T-helper 2 cell treated with Interferon-gamma antibody and Interleukin-4, amounts not matched to agents 100 ng/mL and 5 ng/mL, for 36 hours (primary cell): ENCODE results near the gene TPTE. TPM values are rescaled to one million over a fixed set of nuclear protein-coding genes. Genes with fewer than 3 reads are reported as not detected.
"Not testable (repeated sequence)": the region's sequence is repeated elsewhere in the genome, so short reads cannot be mapped to it uniquely, and the experiment has no call there.

Experiments used
- intact Hi-C: fragments of 100-400 bp; cut with micrococcal nuclease; formaldehyde crosslinking; loops from one replicate; pipeline ENCODE4 v1.15.1; 2023
- total RNA-seq: library from RNA; stranded (reverse); gene quantifications from 2 replicates; pipeline ENCODE4 v1.2.3, GENCODE V29; 2022

Gene TPTE
- total RNA-seq = not detected in 2 replicates

DNA sequence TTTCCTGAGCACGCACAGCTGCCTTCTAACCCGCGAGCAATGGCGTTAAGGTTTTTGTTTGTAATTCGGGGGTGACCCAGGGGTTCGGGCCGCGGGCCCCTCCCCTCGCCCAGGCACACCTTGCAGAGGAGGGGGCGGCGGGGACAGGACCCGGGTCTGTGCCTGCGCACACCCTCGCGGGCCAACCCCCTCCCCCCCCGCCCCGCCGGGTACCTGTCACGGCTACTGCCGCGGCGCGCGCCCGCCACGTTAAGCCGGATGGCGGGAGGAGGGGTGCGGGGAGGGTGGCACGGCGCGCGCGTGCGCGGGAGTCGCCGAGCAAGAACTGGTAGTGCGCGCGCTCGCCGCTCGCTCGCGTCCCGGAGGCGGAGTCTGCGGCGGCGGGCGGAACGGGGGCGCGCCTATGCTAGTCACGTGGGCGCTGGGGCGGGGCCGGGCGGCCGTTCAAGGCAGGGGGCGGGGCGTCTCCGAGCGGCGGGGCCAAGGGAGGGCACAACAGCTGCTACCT lies at the start of gene TPTE:
TSS of gene TPTE (plus strand) at position 493 of the 508 bp plus-strand sequence. CDS start 17,141 bp downstream, outside the sequence.
- intact Hi-C loops = no loop called here

DNA sequence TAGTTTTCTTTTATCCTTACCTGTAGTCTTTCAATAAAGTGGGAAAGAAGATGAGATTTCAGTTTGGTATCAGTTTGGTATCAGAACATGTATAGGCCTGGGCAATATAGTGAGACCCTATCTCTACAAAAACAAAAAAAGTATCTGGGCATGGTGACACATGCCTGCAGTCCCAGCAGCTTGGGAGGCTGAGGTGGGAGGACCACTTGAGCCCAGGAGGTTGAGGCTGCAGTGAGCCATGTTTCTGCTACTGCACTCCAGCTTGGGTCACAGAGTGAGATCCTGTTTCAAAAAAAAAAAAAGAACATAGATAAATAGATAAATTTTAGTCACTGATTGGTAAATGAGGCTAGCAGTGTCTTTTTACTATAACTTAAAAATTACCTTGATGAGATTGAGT lies 49.4 kb upstream of the TPTE start:
- intact Hi-C loops = not testable (repeated sequence)

DNA sequence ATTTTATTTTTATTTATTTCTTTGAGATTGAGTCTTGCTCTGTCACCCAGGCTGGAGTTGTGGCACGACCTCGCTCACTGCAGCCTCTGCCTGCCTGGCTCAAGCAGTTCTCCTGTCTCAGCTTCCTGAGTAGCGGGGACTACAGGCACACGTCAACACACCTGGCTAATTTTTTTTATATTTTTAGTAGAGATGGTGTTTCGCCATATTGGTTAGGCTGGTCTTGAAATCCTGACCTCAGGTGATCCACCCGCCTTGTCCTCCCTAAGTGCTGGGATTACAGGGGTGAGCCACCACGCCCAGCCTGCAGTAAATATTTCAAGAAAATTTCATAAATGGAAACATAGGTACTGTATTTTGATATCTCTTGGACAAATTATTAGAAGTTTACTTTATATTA lies 43.6 kb upstream of the TPTE start:
- intact Hi-C loops = not testable (repeated sequence)

DNA sequence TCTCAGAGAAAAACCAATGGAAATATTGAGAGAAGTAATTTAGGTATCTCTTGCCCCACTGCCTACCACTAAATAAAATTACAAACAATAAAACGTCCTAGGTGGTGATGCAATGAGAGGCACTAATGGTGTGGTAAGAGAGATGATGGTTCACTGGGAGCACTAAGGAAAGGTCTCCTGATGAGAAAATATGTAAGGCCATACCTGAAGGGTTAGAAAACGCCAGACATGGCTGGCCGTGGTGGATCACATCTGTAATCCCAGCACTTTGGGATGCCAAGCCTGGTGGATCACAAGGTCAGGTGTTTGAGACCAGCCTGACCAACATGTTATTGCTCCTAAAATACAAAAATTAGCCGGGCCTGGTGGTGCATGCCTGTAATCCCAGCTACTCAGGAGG lies 41.5 kb upstream of the TPTE start:
- intact Hi-C loops = not testable (repeated sequence)

DNA sequence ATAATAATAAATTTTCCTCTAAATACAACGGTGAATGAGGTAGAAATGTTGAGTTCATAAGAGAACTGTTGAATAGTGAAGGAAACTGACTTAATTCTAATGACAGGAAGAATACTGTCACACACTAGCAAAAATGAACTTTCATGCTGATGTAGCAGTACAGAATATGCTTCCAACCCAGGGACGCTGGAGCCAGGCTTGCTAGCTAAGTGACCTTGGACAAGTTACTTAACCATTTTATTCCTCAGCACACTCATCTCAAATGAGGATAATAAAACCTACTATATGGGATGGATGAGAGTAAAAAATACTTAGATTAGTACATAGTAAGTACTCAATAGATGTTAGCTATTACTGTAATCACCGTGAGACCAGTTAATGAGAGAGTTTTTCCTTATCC lies 36.5 kb upstream of the TPTE start:
- intact Hi-C loops = not testable (repeated sequence)

DNA sequence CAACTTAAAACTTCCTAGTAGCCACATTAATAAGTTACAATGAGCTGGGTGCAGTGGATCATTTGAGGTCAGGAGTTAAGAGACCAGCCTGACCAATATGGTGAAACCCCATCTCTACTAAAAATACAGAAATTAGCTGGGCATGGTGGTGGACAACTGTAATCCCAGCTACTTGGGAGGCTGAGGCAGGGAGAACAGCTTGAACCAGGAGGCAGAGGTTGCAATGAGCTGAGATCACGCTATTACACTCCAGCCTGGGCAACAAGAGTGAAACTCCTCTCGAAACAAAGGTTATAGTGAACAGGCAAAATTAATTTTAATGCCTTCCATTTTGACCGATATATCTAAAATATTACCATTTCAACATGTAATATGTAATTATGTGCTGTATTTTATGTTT lies 30.9 kb upstream of the TPTE start:
- intact Hi-C loops = not testable (repeated sequence)

DNA sequence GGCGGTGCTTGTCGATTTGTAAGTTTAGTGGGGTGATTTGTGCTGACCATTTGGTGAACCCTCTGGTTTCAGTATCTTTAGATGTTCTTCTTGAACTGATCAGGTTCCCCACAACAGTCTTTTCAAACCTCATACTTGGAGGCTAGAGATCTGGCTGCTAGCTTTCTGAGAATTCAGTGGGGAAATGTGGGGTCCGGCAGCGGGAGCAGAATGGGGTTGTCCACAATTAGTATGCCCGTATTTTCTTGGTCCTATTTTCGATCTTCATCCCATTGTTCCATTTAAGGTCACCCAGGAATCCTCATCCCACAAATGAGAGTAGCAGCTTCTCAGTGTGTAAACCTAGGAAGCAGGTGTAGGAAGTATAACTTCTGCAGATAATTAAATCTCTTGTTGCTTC lies 10.3 kb upstream of the TPTE start:
- intact Hi-C loops = no loop called here

DNA sequence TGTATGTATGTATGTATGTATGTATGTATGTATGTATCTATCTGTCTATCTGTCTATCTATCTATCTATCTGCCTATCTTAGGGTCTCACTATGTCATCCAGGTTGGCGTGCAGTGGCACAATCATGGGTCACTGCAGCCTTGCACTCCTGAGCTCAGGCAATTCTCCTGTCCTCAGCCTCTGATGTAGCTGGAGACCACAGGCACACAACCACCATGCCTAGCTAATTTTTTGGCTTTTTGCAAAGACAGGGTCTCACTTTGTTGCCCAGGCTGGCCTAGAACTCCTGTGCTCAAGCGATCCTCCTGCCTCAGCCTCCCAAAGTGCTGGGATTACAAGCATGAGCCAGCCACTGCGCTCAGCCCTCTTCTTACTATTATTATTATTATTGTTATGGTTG lies 4.5 kb upstream of the TPTE start:
- intact Hi-C loops = not testable (repeated sequence)

DNA sequence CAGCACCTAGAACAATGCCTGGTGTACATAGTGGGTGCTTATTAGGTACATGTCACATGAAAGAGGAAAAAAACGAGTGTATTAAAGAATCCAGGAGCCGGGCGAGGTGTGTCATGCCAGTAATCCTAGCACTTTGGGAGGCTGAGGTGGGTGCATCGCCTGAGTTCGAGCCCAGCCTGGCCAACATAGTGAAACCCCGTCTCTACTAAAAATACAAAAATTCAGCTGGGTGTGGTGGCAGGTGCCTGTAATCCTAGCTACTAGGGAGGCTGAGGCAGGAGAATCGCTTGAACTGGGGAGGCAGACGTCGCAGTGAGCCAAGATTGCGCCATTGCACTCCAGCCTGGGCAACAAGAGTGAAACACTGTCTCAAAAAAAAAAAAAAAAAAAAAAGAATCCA lies 3.5 kb upstream of the TPTE start:
- intact Hi-C loops = not testable (repeated sequence)

DNA sequence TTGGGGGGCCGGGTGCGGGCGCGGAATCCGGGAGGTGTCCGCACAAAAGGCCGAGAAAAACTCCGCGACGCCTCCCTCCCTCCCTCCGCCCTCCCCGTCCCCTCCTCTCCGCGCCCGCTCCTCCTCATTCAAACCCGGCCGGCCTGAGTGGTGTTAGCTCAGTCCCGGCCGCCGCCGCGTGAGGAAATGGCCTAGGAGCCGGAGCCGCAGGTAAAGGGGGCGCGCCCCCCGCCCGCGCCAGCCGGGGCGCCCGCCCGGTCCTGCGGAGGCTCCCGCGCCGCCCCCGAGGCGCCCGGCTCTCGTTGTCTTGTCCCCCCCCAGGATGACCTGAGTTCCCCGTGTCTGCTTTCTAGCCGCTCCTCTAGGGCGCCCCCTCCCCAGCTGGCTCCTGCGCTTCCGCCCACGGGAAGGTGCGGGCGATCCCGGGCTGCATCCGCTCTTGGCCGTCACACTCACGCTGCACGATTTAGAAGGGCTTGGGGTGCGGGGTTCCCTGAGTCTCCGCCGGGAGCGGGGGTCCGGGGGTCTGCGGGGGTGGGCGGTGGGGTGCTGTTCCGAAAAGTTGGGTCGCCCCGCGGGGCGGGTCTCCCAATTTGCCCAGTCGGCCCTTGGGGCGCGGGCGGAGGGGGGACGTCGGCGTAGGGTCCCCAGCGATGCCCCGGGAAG lies 585 bp downstream of the TPTE start:
- intact Hi-C loops = not testable (repeated sequence)

DNA sequence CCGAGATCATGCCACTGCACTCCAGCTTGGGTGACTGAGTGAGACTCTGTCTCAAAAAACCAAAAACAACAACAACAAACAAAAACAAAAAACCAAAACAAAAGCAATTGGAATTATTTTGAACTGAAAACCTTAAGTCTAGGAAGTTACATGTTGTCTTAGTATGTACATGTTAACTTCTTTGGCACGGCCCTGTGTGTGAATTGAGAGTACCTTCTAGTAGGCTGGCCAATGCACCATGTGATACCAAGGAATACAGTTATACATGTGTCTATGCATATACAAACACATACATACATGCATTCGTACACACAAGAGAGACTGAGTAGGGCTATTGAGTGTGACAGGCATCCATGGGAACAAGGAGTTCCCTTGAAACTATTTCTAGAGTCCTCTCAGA lies 18.6 kb downstream of the TPTE start:
- intact Hi-C loops = no loop called here

DNA sequence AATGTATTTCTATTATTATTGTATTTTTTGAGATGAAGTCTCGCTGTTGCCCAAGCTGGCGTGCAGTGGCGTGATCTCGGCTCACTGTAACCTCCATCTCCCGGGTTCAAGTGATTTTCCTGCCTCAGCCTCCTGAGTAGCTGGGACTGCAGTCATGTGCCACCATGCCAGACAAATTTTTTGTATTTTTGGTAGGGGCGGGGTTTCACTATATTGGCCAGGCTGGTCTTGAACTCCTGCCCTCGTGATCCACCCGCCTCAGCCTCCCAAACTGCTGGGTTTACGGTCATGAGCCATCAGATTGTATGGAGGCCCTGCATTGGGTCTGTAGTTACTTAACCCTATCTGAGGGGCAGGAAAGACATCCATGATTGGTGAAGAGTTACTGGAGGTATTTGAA lies 23.0 kb downstream of the TPTE start:
- intact Hi-C loops = not testable (repeated sequence)

DNA sequence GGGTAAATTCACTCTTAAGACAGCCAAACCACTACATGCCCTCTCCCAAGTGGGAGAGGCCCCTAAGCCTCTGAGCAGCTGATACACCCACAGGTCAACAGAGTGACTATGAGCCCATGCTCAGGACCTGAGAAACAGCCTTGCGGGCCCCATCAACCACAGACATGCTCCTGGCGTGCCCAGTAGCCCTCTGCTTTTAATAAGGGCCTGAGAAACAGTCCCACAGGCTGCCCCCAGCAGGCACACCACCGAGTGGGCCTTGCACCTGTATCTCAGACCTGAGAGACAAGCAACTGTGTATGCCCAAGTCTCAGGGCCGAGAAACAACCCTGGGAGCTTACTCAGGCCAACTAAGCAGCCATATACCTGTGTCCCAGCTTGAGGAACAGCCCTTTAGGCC lies 26.5 kb downstream of the TPTE start:
- intact Hi-C loops = not testable (repeated sequence)

DNA sequence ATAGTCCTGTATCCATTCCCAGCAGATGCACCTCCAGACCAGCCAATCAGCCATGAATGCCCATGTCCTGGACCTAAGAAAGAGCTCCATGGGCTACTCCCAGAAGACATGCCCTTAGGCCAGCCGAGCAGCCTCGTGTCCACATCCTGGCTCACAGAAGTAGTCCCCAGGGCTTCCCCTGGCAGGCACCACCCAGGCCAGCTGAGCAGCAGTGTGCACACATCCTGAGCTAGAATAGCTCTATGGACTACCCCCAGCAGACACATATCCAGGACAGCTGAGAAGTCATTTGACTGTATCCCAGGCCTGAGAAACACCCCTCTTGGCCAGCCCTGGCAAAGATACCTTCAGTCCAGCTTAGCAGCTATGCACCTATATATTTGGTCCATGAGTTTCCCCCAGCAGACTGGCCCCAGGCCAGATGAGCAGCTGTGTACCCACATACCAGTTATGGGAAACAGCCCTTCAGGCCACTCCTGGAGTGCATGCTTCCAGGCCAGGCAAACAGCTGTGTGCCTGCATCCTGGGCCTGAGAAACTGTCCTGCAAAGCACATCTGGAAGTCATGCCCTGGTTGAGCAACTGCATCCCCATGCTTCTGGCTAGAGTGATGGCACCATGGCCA lies 27.1 kb downstream of the TPTE start:
- intact Hi-C loops = not testable (repeated sequence)

DNA sequence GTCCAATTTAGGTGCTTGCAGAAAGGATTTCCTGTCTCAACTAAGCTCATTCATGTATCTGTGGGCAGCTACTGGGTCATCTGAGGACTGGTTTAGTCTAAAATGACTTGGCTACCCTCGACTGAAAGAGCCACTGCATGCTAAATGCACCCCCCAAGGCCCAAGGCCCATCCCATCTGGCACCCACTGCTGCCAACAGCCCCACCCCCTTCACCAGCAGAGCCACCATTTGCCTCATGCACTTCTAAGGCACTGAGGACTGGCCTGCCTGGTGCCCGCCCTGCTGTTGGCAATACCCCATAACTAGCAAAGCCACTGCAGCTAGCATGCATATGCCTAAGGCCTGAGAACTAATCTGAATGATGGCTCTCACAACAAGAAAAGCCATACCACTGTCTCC lies 49.4 kb downstream of the TPTE start:
- intact Hi-C loops = not testable (repeated sequence)

DNA sequence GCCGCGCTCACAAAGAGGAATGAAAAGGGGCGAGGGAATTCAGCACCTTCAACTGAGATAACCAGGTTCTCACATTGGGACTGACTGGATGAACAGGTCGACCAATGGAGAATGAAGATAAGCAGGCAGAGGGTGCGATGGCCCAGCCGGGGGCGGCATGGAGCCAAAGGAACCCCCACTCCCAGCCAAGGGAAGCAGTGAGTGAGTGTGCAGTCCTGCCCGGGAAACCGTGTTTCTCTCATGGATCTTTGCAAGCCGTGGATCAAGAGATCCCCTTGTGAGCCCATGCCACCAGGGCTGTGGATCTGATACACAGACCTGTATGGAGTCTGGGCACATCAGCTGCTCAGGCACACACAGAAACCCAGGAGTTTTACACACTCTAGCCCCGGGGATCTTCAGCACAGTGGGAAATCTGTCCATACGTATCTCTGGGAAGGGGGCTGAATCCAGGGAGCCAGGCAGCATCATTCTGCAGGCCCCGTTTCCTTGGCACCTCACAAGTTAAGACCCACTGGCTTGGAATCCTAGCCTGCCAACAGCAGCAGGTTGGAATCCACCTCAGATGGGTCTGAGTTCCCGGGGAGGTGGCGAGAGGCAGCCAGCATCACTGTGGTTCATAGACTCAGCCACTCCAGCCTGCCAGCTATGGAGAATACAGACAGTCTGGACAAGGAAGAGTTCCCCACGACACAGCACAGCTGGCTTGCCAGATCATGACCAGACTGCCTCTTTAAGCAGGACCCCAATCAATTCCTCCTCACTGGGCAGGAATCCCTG lies 53.3 kb downstream of the TPTE start:
- intact Hi-C loops = not testable (repeated sequence)

DNA sequence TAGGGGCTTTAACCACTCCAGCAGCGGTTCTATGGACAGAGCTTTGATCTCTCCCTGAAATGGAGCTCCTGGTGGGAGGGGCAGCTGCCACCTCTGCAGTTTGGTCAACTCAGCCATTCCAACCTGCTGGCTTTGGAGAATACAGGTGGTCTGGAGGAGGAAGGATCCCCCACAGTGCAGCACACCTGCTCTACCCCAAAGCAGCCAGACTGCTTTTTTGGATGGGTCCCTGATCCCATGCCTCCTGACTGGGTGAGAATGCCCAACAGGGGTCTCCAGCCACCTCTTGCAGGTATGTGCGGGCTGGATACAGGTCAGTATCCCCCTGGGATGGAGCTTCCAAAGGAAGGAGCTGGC lies 53.9 kb downstream of the TPTE start:
- intact Hi-C loops = no loop called here

DNA sequence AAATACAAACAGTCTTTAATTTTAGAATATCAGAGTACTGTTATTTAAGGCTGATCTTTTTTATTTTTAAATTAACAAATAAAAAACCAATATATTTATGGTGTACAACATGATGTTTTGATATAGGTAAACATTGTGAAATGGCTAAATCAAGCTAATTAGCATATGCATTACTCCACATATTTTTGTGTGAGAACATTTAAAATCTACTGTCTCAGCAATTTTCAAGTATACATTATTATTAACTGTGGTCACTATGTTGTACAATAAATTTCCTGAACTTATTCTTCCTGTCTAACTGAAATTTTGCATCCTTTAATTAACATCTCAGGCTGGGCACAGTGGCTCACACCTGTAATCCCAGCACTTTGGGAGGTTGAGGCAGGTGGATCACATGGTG lies 57.5 kb downstream of the TPTE start:
- intact Hi-C loops = not testable (repeated sequence)

DNA sequence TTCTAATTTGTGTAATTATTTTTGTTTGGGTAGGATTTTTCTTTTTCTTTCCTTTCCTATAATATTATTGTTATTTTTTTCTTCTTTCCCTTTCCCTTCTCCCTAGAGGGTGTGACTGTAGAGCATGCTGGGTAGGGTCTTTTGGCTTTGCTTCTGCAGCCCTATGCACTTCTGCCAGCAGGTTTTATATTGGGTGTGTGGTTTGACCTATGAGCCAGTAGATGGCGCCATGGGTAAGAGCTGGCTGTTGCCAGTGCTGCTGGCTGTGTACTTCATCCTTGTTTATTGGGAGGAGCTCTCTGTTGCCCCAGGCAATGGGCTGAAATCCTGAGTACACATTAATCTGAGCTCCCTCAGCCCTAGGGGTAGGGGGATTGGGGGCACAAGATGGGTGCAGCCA lies 67.7 kb downstream of the TPTE start:
- intact Hi-C loops = not testable (repeated sequence)

DNA sequence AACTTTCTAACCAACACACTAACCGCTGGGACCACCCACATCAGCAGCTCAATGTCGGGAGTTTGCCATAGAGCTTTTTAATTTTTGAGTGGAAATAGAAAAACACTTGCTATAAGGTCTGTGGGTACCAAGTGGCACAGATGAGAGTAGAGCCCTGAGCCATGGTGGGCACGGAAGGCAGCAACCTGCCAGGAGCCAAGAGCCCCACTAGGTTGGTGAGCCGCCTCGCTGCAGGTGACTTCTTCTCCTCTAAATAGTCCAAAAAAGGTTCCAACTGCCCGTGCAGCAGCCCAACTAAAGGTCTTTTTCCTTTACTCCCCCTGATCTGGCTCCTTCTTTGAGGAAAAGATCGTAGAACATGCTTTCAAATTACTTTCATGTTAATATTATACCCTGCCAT lies 85.7 kb downstream of the TPTE start:
- intact Hi-C loops = not testable (repeated sequence)

DNA sequence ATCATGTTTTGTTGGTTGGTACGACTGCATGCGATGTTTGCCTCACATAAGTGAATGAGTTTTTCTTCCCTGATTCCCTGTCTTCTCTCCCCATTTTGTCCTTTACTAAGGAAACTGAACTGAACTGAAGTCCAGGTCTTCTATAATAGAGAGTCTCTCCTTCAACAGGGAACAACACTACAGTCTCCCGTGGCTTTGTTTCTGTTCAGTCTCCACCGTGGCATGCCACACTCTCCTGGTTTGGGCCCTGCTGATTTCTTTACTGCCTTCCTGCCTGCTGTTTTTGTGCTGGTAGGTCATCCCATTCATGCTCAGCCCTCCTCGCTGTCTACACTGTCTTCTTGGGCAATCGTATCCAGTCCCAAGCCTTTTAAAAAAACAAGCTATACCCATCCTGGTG lies 92.9 kb downstream of the TPTE start:
- intact Hi-C loops = not testable (repeated sequence)

DNA sequence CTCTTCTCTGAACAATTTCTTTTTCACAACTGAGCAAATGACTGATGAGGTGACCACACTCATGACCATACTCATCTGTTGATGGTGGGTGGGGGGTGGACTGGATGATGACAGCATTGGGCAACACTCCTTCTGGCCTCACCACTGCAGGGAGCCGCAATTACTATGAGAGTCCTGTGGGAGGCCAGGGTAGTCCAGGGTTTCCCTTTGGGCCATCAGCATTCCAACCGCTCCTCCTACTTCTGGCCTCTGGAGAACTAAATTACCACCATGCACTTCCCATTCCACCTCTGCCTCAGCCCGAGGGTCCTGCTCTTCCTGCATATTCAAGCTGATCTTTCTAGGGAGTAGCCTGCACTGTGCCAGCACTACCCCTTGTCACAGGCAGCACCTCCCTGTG lies 94.7 kb downstream of the TPTE start:
- intact Hi-C loops = not testable (repeated sequence)
